ENCODE data around the gene APOB. TPM values are rescaled to one million over a fixed set of nuclear protein-coding genes. Genes with fewer than 3 reads are reported as not detected.

APOB gene
- total and polyA plus RNA-seq, 12 donors = 0.22 to 45.4 (median 8.4) TPM

GRCh38 chr2:21083482-21083881 is 39.6 kb upstream of the APOB start:
- H3K27ac ChIP-seq = no peak overlapping the region
- ATAC-seq (no peak), DNase-seq (no peak)
- intact Hi-C loops (cut with DNase I) = no loop called here
- 90 to 91% methylated on average over 1 of the region's 1 CpG for WGBS, 2 donors
- no peaks in the 10 kb centered on the region for H3K27me3 ChIP-seq
- no peak for TF ChIP-seq CTCF (IDR thresholded peaks at IDR 0.05)
- no peaks in the 10 kb centered on the region for H3K36me3 ChIP-seq
- H3K4me3 ChIP-seq = no peak overlapping the region
- peaks cover 0 to 14% (median 2%) of the 10 kb centered on the region in 11 donors for H3K9me3 ChIP-seq
- no peaks in the 10 kb centered on the region for H3K4me1 ChIP-seq

GRCh38 chr2:21078296-21078695 is 34.4 kb upstream of the APOB start:
- no peak overlapping the region for H3K4me3 ChIP-seq
- H3K27me3 ChIP-seq = no peaks in the 10 kb centered on the region
- no peaks in the 10 kb centered on the region for H3K4me1 ChIP-seq
- H3K36me3 ChIP-seq = no peaks in the 10 kb centered on the region
- peaks cover 0 to 18% (median 5%) of the 10 kb centered on the region in 11 donors for H3K9me3 ChIP-seq
- ATAC-seq (no peak), DNase-seq (no peak)
- WGBS, 2 donors = 64 to 70% methylated on average over 1 of the region's 1 CpG
- TF ChIP-seq CTCF (IDR thresholded peaks at IDR 0.05) = no peak
- H3K27ac ChIP-seq = no peak overlapping the region
- intact Hi-C loops (cut with DNase I) = no loop called here

GRCh38 chr2:21072477-21073242 is 28.8 kb upstream of the APOB start:
- 80 to 84% methylated on average over 4 of the region's 4 CpGs for WGBS, 2 donors
- intact Hi-C loops (cut with DNase I) = no loop called here
- Histone ChIP-seq H3K4me1 (no peaks in the 10 kb centered on the region), H3K27ac (no peak overlapping the region), H3K36me3 (no peaks in the 10 kb centered on the region), H3K4me3 (no peak overlapping the region), H3K27me3 (peaks cover 0 to 5% (median 0%) of the 10 kb centered on the region in 7 donors), H3K9me3 (no peaks in the 10 kb centered on the region)
- TF ChIP-seq CTCF (IDR thresholded peaks at IDR 0.05) = no peak
- no peak for DNase-seq
- no peak for ATAC-seq

GRCh38 chr2:21070341-21071257 is 26.7 kb upstream of the APOB start:
- Histone ChIP-seq H3K9me3 (no peaks in the 10 kb centered on the region), H3K27me3 (peaks cover 0 to 14% (median 0%) of the 10 kb centered on the region in 7 donors), H3K27ac (no peak overlapping the region), H3K36me3 (no peaks in the 10 kb centered on the region), H3K4me1 (no peaks in the 10 kb centered on the region), H3K4me3 (no peak overlapping the region)
- intact Hi-C loops (cut with DNase I) = no loop called here
- no peak for TF ChIP-seq CTCF (IDR thresholded peaks at IDR 0.05)
- 80 to 84% methylated on average over 9 of the region's 9 CpGs for WGBS, 2 donors
- no peak for DNase-seq
- no peak for ATAC-seq
